ENCODE data around the gene C11orf68.

Gene C11orf68

DNA sequence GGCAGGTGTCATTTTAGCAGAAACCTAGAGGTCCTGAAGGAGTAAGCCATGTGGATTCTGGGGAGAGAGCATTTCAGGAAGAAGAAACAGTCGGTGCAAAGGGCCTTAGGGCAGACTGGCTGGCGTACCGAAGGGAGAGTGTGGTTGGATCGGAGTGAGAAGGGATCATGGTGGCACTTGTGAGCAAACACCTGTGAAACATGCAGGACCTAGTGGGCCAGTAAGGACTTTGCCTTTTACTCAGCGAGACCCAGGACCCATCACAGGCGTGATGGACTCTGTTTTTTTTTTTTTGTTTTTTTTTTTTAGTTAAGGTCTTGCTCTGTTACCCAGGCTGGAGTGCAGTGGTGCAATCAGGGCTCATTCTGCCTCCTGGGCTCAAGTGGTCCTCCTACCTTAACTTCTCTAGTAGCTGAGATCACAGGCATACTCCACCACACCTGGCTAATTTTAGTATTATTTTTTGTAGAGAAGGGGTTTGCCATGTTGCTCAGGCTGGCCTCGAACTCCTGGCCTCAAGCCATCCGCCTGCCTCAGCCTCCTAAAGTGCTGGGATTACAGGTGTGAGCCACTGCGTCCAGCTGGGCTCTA is 23.0 kb upstream of the C11orf68 start:
- no peaks in the 10 kb centered on the region for H3K9me3 ChIP-seq (ENCODE audit: control insufficient read depth, low read length)
- H3K36me3 ChIP-seq (ENCODE audit: control insufficient read depth, insufficient read depth, low read length): no peaks in the 10 kb centered on the region
- H3K9ac ChIP-seq (ENCODE audit: low read length): no peak overlapping the region
- no peak overlapping the region for H3K4me3 ChIP-seq (ENCODE audit: low read length)
- H3K4me1 ChIP-seq (ENCODE audit: control insufficient read depth, insufficient read depth, low read length): no peaks in the 10 kb centered on the region
- H3K27me3 ChIP-seq (ENCODE audit: control insufficient read depth, insufficient read depth, low read length): peaks cover 2% of the 10 kb centered on the region

DNA sequence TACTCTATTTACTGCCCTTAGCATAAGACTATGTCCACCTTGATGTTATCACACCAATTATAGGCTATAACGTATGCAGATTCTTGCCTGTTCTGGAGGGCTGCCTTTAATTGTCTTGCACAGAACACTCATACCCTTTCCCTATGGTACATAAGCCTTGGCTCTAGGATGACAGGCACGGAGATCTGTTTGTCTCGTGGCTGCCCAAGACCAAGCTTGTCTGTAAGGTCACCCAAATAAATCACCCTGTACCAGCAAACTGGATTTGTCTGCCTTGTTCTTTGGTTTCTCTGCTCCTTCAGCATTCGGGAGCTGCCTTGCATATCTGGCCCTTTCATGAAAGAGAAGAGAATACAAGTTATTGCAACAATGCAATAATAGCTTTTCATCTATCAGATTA is 18.9 kb upstream of the C11orf68 start:
- H3K4me1 ChIP-seq (ENCODE audit: control insufficient read depth, insufficient read depth, low read length): no peaks in the 10 kb centered on the region
- no peaks in the 10 kb centered on the region for H3K9me3 ChIP-seq (ENCODE audit: control insufficient read depth, low read length)
- H3K9ac ChIP-seq (ENCODE audit: low read length): no peak overlapping the region
- H3K36me3 ChIP-seq (ENCODE audit: control insufficient read depth, insufficient read depth, low read length): no peaks in the 10 kb centered on the region
- no peak overlapping the region for H3K4me3 ChIP-seq (ENCODE audit: low read length)
- peaks cover under 1% of the 10 kb centered on the region for H3K27me3 ChIP-seq (ENCODE audit: control insufficient read depth, insufficient read depth, low read length)

DNA sequence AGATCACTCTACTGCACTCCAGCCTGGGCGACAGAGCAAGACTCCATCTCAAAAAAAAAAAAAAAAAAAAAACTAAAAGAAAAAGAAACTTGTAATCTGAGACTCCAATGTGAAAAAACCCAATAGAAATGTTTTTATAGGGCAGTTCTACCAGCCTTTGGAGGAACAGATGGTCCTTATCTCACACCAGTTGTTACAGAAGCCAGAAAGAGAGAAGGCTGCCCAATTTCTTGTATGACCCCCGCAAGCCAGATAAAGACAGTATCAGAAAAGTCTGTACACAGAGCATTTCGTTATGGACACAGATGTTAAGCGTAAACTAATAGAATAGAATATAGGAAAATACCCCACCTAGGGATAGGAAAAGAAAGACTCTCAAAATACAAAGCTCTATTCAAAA is 15.2 kb upstream of the C11orf68 start:
- H3K9ac ChIP-seq (ENCODE audit: low read length): no peak overlapping the region
- H3K4me3 ChIP-seq (ENCODE audit: low read length): no peak overlapping the region
- peaks cover 4% of the 10 kb centered on the region for H3K27me3 ChIP-seq (ENCODE audit: control insufficient read depth, insufficient read depth, low read length)
- H3K4me1 ChIP-seq (ENCODE audit: control insufficient read depth, insufficient read depth, low read length): no peaks in the 10 kb centered on the region
- no peaks in the 10 kb centered on the region for H3K36me3 ChIP-seq (ENCODE audit: control insufficient read depth, insufficient read depth, low read length)
- H3K9me3 ChIP-seq (ENCODE audit: control insufficient read depth, low read length): no peaks in the 10 kb centered on the region

DNA sequence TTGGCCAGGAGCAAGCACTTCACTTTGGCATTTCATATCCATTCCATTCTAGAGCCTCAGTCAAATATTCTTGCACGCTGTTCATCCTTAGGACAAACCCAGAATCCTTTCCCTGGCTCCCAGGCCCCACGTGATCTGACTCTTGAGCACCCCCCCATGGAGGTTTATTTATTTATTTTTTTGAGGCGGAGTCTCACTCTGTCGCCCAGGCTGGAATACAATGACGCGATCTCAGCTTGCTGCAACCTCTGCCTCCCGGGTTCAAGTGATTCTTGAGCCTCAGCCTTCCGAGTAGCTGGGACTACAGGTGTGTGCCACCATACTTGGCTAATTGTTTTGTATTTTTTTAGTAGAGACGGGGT is 13.7 kb upstream of the C11orf68 start:
- Histone ChIP-seq H3K36me3 (ENCODE audit: control insufficient read depth, insufficient read depth, low read length) (no peaks in the 10 kb centered on the region), H3K9ac (ENCODE audit: low read length) (no peak overlapping the region), H3K4me3 (ENCODE audit: low read length) (no peak overlapping the region), H3K4me1 (ENCODE audit: control insufficient read depth, insufficient read depth, low read length) (no peaks in the 10 kb centered on the region), H3K27me3 (ENCODE audit: control insufficient read depth, insufficient read depth, low read length) (peaks cover 4% of the 10 kb centered on the region), H3K9me3 (ENCODE audit: control insufficient read depth, low read length) (no peaks in the 10 kb centered on the region)

DNA sequence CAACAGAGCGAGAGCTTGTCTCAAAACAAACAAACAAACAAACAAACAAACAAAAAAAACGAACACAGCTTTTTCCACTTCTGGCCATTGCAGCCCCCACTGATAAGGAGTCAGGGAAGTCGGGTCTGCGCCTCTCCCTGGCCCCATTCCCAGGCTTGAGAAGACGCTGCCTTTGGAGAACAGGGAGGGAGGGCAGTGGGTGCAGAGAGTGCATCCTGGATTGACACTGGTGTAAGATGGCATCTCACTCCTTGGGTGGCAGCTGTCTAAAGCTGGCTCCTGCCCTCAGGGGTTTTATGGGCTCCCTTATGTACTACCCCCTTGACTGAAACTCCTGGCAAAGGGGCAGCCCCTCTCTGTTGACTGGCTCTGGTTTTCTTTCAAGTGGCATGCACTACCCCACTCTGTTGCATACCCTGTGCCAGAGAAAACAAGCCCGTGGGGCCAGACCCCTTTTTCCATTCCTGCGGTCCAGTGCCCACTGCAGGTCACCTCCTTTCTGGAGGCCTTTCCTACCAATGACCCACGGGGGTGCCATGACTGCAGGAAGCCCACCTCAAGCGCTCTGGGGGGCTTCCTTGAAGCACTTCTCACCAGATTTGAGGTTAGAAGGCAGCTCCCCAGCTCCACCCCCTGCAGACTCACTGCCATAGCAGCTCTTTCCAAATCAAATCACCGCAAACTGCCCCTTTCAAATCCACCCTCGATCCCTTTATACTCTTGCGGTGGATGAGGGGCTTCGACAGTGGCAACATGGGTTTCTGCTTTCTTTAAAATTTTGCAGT is 13.1 kb upstream of the C11orf68 start:
- no peaks in the 10 kb centered on the region for H3K4me1 ChIP-seq (ENCODE audit: control insufficient read depth, insufficient read depth, low read length)
- no peak overlapping the region for H3K9ac ChIP-seq (ENCODE audit: low read length)

DNA sequence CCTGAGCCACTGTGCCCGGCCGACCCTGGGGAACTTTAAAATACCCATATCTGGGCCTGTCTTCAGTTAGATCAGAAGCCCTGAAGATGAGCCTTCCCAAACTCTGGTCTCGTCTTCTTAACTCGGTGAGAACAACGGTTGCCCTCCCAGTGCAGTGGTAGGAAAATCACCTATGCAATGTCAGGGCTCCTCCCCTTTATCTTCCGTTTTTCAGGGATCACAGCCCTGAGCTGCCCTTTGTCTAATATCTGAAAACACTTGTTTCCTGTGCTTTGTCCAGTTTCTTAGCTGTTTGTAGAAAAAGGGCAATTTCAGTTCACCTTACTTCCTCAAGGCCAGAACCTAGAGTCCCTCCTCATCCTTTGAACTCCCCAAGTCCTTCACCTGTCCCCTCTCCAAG is 9.8 kb upstream of the C11orf68 start:
- H3K4me3 ChIP-seq (ENCODE audit: low read length): no peak overlapping the region
- H3K9ac ChIP-seq (ENCODE audit: low read length): no peak overlapping the region
- H3K9me3 ChIP-seq (ENCODE audit: control insufficient read depth, low read length): no peaks in the 10 kb centered on the region
- H3K36me3 ChIP-seq (ENCODE audit: control insufficient read depth, insufficient read depth, low read length): no peaks in the 10 kb centered on the region
- H3K4me1 ChIP-seq (ENCODE audit: control insufficient read depth, insufficient read depth, low read length): no peaks in the 10 kb centered on the region
- H3K27me3 ChIP-seq (ENCODE audit: control insufficient read depth, insufficient read depth, low read length): peaks cover 4% of the 10 kb centered on the region

More for the DNA sequence above, 13.1 kb upstream of the C11orf68 start:
- no peaks in the 10 kb centered on the region for H3K36me3 ChIP-seq (ENCODE audit: control insufficient read depth, insufficient read depth, low read length)
- H3K27me3 ChIP-seq (ENCODE audit: control insufficient read depth, insufficient read depth, low read length): peaks cover 4% of the 10 kb centered on the region
- H3K9me3 ChIP-seq (ENCODE audit: control insufficient read depth, low read length): no peaks in the 10 kb centered on the region
- H3K4me3 ChIP-seq (ENCODE audit: low read length): no peak overlapping the region

DNA sequence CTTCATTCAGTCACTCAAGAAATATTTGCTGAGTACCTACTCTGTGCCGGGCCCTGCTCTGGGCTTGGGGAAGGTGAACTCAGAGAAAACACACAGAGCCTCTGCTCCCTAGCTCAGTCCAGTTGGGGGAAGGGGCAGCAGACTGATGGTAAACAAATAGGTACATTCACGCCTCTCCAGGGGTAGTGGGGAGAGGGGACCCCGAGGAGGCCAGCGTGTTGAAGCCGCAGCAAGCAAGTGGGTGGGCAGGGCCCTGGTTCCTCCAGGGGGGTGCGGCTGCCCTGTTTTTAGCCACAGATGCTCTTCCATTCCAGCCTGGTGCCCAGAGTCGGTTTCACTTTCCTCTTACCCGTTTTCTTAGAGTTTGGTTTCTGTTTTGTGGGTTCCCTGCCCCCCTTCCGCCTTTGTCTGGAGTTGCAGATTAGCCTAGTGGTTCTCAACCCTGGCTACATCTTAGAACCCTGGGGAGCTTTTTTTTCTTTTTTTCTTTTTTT is 9.1 kb upstream of the C11orf68 start:
- Histone ChIP-seq H3K9me3 (ENCODE audit: control insufficient read depth, low read length) (no peaks in the 10 kb centered on the region), H3K4me3 (ENCODE audit: low read length) (no peak overlapping the region), H3K36me3 (ENCODE audit: control insufficient read depth, insufficient read depth, low read length) (no peaks in the 10 kb centered on the region), H3K27me3 (ENCODE audit: control insufficient read depth, insufficient read depth, low read length) (peaks cover 4% of the 10 kb centered on the region), H3K4me1 (ENCODE audit: control insufficient read depth, insufficient read depth, low read length) (no peaks in the 10 kb centered on the region), H3K9ac (ENCODE audit: low read length) (peak overlapping the region; percentile 10)

DNA sequence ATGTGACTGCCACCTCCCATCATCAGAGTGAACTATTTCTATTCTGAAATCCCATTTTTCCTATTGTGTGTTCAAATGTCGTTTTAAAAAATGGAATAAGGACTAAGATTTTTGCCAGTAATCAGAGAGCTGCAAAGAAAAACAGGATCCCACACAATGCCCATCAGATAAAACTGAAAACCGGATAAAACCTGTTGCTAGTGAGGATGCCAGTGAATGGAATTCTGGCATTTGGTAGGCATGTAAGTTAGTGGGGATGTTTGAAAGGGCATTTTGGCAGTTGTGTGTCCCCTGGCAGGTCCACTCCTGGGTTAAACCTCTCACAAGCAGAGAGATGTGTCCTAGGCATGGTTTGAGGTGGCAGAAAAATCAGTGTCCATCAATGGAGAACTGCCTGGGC is 6.5 kb upstream of the C11orf68 start:
- Histone ChIP-seq H3K4me1 (ENCODE audit: control insufficient read depth, insufficient read depth, low read length) (peaks cover 7% of the 10 kb centered on the region), H3K27me3 (ENCODE audit: control insufficient read depth, insufficient read depth, low read length) (no peaks in the 10 kb centered on the region), H3K9ac (ENCODE audit: low read length) (no peak overlapping the region), H3K4me3 (ENCODE audit: low read length) (no peak overlapping the region), H3K9me3 (ENCODE audit: control insufficient read depth, low read length) (no peaks in the 10 kb centered on the region), H3K36me3 (ENCODE audit: control insufficient read depth, insufficient read depth, low read length) (peaks cover 4% of the 10 kb centered on the region)

DNA sequence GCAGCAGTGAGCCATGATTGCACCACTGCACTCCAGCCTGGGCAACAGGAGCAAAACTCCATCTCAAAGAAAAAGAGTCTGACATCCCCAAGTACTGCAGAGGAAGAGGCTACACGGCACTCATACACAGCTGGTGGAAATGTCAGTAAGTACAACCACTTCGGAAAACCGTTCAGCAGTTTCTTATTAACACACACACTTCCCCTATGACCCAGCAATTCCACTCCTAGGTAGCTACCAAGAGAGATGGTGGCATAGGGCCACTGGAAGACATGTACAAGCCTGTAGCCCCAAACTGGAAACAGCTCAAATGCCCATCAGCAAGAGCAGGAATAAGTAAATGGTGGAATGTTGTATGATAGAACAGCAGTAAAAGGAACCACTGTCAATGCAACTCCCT is 3.7 kb upstream of the C11orf68 start:
- H3K4me3 ChIP-seq (ENCODE audit: low read length): no peak overlapping the region
- H3K9me3 ChIP-seq (ENCODE audit: control insufficient read depth, low read length): no peaks in the 10 kb centered on the region
- H3K27me3 ChIP-seq (ENCODE audit: control insufficient read depth, insufficient read depth, low read length): no peaks in the 10 kb centered on the region
- H3K36me3 ChIP-seq (ENCODE audit: control insufficient read depth, insufficient read depth, low read length): peaks cover 4% of the 10 kb centered on the region
- peaks cover 19% of the 10 kb centered on the region for H3K4me1 ChIP-seq (ENCODE audit: control insufficient read depth, insufficient read depth, low read length)
- no peak overlapping the region for H3K9ac ChIP-seq (ENCODE audit: low read length)

DNA sequence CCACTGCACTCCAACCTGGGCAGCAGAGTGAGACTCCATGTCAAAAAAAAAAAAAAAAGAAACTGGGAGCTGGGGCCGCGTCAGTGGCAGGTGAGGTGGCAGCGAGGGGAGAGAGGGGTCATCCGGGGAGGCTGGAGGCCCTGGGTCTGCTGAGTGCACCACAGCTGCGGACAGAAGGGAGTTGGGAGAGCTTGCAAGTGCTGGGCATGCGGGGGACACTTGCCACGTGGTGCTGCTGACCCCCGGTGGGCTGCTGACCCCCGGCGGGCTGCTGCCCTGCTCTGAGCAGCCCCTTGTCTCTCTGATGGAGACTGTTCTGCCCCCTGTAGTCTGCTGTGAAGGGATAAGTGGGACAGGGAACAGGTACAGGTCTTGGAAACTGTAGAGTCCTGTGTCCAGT is 3.0 kb upstream of the C11orf68 start:
- peaks cover 26% of the 10 kb centered on the region for H3K4me1 ChIP-seq (ENCODE audit: control insufficient read depth, insufficient read depth, low read length)
- no peaks in the 10 kb centered on the region for H3K27me3 ChIP-seq (ENCODE audit: control insufficient read depth, insufficient read depth, low read length)
- no peaks in the 10 kb centered on the region for H3K9me3 ChIP-seq (ENCODE audit: control insufficient read depth, low read length)
- peaks cover 4% of the 10 kb centered on the region for H3K36me3 ChIP-seq (ENCODE audit: control insufficient read depth, insufficient read depth, low read length)
- no peak overlapping the region for H3K9ac ChIP-seq (ENCODE audit: low read length)
- no peak overlapping the region for H3K4me3 ChIP-seq (ENCODE audit: low read length)

DNA sequence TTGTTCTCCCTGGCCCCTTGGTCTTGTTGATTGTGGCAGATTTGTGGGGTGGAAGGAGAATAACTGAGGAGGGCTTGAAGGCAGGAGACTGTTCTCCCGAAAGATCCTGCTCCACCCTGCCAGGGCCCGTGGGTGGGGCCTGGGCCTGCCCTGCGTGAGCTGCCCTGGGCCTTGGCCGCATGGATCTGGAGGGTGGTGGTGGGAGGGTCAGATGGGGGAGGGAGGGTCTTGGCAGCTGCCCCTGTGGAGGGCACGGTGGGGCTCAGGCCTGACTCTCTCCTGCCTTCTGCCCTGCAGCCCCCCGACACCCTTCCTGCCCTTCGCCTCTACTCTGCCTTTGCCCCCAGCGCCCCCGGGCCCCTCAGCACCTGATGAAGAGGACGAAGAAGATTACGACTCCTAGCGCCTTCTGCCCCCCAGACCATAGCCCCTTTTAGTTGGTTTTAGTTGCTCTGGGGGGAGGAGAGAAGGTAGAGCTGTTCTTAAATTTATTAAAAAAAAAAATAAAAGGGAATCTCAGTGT is 2.2 kb upstream of the C11orf68 start:
- Histone ChIP-seq H3K4me3 (ENCODE audit: low read length) (no peak overlapping the region), H3K36me3 (ENCODE audit: control insufficient read depth, insufficient read depth, low read length) (peaks cover 4% of the 10 kb centered on the region), H3K27me3 (ENCODE audit: control insufficient read depth, insufficient read depth, low read length) (no peaks in the 10 kb centered on the region), H3K9me3 (ENCODE audit: control insufficient read depth, low read length) (no peaks in the 10 kb centered on the region), H3K9ac (ENCODE audit: low read length) (no peak overlapping the region), H3K4me1 (ENCODE audit: control insufficient read depth, insufficient read depth, low read length) (peaks cover 33% of the 10 kb centered on the region)

DNA sequence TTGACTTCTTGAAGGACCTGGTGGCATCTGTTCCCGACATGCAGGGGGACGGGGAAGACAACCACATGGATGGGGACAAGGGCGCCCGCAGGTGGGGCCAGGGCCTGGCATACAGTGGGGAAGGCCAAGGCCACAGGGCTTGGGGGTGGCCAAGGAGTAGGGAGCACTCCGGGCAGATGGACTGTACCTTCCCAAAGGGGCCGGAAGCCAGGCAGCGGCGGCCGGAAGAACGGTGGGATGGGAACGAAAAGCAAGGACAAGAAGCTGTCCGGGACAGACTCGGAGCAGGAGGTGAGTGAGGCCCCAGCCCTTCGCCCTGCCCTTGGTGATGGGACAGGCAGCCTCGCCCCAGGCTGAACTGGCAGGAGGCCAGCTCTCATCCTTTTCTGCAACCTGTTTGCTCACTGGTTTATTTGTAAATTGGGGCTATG is 1.5 kb upstream of the C11orf68 start:
- Histone ChIP-seq H3K4me1 (ENCODE audit: control insufficient read depth, insufficient read depth, low read length) (peaks cover 36% of the 10 kb centered on the region), H3K4me3 (ENCODE audit: low read length) (peak overlapping the region; percentile 31), H3K9me3 (ENCODE audit: control insufficient read depth, low read length) (no peaks in the 10 kb centered on the region), H3K9ac (ENCODE audit: low read length) (peak overlapping the region; percentile 60), H3K36me3 (ENCODE audit: control insufficient read depth, insufficient read depth, low read length) (peaks cover 4% of the 10 kb centered on the region), H3K27me3 (ENCODE audit: control insufficient read depth, insufficient read depth, low read length) (no peaks in the 10 kb centered on the region)
